H54 (cell line): ENCODE data around the gene DLG4.
A peak's percentile ranks its signal among the peaks of the same experiment; 100 is the strongest.

Source experiments
- DNase-seq: peaks from one replicate; pipeline ENCODE4 v3.0.0; 2011; ENCODE audit warnings: low spot score, mixed read lengths; ENCODE audit not compliant: insufficient read length
- FAIRE-seq: peaks from 3 replicates; lab custom pipeline; 2011; peaks lifted over from hg19 to GRCh38; lab: Jason Lieb, UNC
- POLR2A ChIP-seq: IDR thresholded peaks from 2 replicates; pipeline ENCODE4 v1.6.1; 2011; ENCODE audit warnings: low read depth, mild to moderate bottlenecking, low read length

The DLG4 gene

DNA sequence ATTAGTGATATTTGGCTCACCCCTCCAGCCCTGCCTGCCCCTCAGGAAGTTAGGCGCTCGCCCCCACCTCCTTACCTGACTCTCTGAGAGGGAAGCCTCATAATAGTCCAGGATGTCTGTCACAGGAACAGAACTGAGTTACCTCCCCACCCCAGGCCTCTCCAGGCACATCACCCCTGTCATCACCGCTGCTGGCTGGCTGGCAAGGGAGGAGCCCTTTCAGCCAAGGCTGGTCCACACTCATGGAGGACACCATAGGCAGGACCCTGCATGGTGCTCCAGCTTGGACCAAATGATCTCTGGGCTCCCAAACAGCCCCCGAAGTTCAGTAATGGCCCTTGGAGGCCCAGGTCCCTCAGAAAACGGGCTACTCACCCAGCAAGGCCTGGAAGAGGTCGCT is 1.5 kb downstream of the DLG4 start:
- DNase-seq (no peak), FAIRE-seq (no peak)
- TF ChIP-seq POLR2A, result no peak

DNA sequence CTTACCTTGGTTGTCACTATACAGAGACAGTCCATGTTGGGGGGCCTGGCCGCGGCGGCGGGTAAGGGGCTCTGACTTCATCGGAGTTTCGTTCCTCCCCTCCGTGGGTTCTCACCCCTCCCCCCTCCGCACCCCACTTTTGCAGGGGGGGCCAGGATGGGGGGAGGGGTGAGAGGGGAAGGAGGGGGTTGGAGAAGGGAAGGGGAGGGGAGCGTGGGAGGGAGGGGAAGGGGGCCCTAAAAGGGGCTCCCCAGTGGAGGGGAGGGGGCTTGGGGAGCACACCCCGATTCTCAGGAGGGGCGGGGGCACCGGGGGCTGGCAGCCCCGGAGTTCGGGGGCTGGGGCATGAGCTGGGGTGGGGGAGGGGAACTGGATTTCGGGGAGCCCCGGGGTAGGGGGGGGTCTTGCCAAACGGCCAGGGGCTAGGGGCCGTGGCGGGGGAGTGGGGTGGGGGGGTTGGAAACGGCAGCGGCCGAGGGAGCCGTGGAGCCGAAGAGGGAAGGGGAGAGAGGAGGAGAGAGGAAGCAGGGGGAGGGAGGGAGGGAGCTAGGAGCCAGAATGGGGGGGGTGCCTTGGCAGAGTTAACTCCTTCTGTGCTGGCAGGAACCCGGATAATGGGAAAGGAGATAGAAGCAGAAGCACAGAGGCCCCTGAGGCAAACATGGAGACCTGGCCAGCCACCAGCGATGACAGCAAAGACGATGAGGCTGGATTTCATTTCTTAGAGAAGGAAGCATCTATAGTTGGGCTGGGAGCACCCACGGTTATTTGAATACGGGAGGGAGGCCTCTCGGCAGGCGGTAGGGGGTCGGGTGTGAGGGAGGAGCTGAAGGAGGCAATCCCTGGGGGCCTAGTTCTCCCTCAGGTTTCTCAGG is 2.3 kb downstream of the DLG4 start:
- DNase-seq (peak; percentile 67), FAIRE-seq (no peak)
- no peak for TF ChIP-seq POLR2A

DNA sequence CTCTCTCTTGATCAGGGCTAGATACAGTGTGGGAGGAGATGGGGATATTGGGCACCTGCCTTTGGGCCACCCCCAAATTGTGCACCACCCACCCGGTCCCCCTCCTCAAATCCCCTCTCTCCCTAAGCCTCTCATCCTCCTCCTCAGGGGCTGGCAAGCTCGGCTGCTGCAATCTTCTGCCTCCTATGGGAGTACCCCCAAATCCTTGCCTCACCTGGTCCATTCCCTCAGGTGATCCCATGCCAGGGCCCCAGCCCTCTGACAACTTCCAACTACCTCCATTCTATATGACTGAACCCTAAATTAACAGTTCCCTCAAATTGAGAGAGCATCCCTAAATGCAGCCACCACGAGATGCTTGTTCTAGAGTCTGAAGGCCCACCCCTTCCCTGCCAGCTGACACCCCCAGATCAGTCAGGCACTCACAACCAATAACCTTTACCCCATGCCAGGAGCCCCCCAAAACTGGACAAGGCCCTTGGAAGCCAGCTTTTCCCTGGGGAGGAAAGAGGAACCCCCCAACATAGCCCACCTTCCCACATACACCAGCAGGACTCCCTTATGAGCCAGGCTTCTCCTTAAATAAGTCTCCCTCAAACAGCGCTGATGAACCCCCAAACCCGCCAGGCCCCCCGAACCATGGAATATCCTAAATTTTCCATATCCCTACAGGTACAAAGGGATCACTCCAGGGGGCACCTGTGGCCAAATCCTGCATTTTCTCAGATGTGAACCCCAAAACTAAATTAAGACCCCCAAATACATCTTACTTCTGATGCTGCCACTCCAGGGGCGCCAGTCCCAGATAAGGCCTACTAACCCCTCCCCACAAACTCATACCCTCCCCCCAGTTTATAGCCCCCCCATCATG is 3.2 kb downstream of the DLG4 start:
- FAIRE-seq, result no peak
- DNase-seq, result no peak
- no peak for TF ChIP-seq POLR2A

DNA sequence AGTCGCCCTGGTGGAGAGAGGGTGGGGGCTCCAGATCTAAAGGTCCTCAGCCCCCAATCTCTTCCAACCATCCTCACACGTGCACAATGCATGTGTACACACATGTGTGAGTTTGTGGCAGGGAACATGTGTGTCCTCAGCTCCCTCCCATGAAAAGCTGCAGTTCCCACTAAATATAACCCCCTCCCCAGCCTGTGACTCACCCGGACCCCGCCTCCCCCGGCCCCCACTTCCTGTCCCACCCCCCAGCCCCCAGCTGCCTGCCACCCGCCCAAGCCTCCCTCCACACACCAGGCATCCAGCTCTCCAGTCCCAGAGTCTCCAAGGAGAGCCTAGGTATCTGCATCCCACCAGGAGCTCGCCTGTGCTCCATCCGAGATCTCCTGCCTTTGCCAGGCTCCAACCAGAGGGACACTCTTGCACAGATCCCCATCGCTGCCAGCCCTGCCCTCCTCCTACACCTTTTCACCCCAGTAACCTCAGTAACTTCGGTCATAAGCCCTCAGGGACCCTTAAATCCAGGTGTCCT is 3.9 kb downstream of the DLG4 start:
- FAIRE-seq, result no peak

DNA sequence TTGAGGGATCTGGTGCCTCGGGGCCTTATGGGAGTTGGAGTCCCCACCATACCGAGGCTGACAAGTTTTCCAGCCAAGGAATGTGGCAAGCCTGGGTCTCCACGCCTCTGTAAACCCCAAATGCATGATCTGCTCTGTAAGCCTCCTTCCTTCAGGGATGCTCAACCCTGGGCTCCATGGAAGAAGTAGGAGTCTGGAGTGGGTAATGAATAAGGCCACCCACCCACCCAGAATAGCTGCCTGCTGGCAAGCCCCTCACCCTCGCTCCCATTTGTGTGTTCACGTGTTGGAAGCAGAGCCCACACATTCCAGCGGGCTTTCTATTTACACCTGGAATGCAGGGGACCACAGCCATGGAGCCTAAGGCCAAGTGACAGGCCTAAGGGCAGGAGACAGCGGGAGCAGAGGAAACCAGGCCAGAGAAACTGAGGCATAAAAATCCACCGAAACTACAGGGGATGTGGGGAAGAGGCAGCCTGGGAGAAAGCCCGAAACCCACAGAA is 4.4 kb downstream of the DLG4 start:
- no peak for TF ChIP-seq POLR2A
- FAIRE-seq (peak; percentile 77), DNase-seq (no peak)

More for the DNA sequence above, 3.9 kb downstream of the DLG4 start:
- no peak for DNase-seq
- TF ChIP-seq POLR2A, result no peak

DNA sequence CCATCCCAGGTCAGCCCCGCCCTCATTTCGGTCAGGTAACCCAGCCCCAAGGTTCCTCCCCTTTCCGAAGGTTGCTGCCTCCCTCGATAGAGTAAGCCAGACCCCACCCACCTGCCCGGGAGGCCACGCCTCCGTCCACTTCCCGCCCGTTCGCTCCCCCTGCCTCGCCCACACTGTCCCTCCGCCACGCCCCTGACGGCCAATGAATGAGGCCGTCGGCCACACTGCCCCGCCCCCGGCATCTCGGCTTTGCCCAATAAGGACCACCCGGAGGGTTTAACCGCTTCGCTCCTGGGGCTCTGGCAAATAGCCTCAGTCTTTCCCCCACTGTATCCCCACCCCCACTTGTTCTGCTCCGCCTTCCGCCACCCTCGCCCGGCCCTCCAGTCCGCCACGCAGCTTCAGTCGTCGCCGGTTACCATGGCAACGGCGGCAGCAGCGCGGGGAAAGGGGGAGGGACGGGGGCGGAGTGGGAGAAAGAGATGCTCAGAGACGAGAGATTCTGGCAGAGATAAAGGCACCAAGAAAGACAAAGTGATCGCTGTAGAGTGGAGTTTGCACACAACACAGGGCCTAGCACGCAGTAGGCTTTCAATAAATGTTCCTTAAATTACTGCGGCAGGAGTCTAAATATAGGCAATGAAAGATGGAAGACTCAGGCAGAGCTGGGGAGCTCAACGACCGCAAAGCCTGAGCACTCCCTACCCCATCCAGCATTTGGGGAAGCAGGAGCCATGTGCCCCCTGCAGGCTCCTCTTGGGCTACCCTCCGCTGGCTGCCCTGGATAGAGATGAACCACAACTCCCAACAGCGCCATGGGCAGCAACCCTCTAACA is 5.1 kb downstream of the DLG4 start:
- DNase-seq, result peak; percentile 97
- FAIRE-seq, result peak; percentile 78
- no peak for TF ChIP-seq POLR2A

DNA sequence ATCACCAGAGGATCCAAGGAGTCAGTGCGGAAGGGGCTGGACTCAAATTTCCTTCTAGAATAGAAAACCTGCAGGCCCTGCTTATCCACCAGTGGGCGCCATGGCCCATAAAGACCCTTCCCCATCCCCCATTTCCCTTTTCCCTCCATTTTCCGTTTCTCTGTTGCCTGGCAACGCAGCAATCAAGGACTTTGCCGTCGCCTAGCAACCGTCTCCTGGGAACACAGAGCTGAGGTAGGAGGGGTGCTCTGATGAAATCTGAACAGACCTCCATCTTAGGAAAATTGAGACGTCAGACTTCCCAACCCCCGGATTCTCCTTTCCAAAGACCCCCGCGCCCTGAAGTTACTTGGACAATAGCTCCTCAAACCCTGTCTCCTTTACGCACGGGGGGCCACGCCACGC is 5.7 kb downstream of the DLG4 start:
- TF ChIP-seq POLR2A, result no peak
- no peak for DNase-seq
- FAIRE-seq, result no peak

DNA sequence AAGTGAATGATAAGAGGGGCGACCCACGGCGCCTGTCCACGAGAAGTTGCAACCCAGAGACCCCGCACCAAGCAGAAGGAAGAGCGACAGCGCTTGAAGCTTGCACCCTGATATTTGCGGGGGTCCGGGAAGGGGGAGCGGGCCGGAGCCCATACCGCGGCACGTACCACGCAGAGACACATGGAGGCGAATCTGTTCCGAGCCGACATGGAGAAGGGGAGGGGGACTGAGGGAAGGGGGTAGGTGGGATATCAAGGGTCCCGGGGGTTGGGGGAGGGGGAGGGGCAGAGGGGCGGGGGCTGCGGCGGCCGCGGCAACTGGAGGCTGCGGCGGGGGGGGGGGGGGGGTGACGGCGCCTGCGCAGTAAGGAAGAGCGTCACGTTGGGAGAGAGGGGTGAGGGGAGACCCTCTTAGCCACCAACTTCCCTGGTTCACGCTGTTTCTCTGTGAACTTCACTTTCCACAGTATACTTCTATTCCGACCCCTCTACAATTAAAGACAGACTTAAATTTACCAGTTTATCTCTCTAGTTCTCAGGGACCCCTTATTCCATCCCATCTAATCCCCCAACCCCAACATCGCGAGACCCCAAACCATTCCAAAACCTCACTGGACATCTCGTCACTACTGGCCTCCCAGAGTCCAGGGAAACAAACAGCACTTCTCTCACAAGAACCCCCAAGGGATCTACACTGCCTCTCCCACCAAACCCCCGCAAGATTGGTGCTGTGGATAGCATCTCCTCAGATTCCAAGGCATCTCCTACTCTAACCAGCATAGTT is 8.0 kb downstream of the DLG4 start:
- FAIRE-seq (no peak), DNase-seq (no peak)
- TF ChIP-seq POLR2A, result no peak

DNA sequence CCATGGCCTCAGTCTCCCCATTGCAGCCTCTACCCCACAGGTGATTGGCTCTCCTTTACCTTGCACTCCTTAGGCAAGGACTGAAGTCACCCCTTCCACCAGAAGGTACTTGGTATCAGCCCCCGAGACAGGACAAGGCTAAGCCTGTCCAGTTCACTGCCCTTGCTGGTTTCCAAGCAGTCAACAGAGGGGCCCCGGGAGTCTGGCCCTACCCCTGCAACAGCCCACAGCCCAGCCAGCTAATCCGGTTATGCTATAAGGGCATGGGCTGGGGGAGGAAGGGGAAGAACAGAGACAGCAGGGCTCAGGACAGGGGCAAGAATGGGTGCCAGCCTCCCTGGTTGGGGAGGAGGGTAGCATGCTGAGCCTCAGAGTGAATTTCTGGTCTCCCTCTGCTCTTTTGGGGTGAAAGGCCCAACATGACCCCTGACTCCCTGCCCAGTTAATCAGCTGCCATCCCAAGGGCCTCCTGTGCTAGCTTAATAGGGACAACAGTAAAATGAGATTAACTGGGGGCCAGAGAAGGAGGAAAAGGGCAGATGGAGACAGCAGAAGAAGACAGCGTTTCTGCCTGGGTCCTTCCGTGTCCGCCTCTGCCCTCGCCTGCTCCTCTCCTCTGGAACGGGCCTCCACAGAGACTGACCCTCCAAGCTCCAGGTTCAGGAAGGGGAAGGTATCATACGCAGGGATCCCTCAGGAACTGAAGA is 10.7 kb downstream of the DLG4 start:
- DNase-seq, result no peak
- no peak for FAIRE-seq
- TF ChIP-seq POLR2A, result no peak

DNA sequence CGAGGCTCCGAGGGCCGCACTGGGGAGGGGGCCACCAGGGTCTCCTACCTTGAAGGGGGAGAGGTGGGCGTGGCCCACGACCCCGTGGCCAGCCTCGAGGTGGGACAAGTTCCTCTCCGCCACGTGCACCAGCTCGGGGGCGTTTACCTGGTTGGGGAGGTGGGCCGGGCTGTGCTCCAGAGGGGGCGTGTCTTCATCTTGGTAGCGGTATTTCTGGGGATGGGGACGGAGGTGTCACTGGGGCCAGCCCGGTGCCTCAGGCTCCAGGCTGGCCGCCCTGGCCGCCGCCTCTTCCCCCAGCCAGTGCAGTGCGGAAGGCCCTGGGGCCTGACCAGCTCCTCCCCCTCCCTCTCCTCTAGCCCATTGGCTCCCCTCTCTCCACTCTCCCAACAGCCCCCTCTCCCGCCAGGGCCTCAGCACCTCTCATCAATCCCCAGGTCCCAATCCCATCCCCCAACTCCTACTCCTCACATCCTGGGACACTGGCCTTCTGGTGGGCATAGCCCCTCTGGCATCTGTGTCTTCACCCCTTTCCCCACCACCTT is 11.5 kb downstream of the DLG4 start:
- TF ChIP-seq POLR2A, result no peak
- no peak for FAIRE-seq
- DNase-seq, result no peak

DNA sequence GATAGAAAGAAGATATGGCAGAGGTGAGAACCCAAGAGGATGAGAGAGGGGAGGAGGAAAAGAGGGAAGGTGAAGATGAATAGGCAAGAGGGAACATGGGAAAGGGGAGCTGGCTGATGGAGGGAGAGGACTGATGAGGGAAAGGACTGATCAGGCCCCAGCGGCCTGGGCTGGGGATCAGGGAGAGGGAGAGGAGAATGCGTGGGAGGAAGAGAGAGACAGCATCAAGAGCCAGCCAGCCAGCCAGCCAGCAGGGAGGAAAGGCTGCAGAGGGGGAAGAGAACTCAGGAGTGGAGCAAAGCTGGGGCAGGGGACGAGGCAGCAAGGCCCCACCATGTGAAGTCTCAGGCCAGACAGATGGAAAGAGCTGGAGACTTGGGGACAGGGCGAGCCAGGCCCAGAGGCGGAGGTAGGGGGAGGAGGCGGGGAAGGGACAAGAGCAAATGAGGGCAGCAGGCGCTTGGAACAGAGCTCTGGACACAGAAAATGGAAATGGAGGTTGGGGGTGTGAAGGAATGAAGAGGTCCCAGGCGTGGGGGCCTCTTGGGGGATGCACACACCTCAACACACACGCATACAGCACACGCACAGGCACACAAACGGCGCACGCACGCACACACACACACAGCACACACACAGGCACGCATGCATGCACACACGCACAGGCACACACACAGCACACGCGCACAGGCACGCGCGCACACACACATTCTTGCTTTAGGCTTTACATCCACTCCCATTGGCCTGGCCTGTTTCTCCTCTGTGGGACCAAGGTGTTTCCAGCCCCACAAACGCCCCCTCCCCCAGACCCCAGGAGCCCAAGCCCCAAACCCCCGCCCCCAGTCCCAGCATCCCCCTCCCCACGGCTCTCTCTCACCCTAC is 12.3 kb downstream of the DLG4 start:
- FAIRE-seq (no peak), DNase-seq (no peak)
- no peak for TF ChIP-seq POLR2A
